DOHH2 (cell line): Measurements from ENCODE around the gene RPH3AL.

Experiments
- H3F3A ChIP-seq: fragments of 200-600 bp; sonication (generic), shearing (Covaris generic); 2 replicates; pipeline ENCODE4 v1.6.0; 2016; ENCODE audit warnings: antibody characterized with exemption, mild to moderate bottlenecking; ENCODE audit not compliant: control insufficient read depth, insufficient read depth
- H3K27ac ChIP-seq: fragments of 200-600 bp; sonication (generic); 2 replicates; pipeline ENCODE4 v1.5.1; 2014; ENCODE audit warnings: low read depth, mild to moderate bottlenecking, low read length, moderate library complexity
- H3K27me3 ChIP-seq: fragments of 200-600 bp; sonication (generic); 2 replicates; pipeline ENCODE4 v1.6.1; 2014; ENCODE audit warnings: mild to moderate bottlenecking, low read length, mixed read lengths; ENCODE audit not compliant: control insufficient read depth
- H3K36me3 ChIP-seq: fragments of 200-600 bp; sonication (generic); 2 replicates; pipeline ENCODE4 v1.6.1; 2014; ENCODE audit warnings: mild to moderate bottlenecking, low read length, moderate library complexity, mixed read lengths; ENCODE audit not compliant: control insufficient read depth
- H3K4me1 ChIP-seq: fragments of 200-600 bp; sonication (generic); 2 replicates; pipeline ENCODE4 v1.6.1; 2014; ENCODE audit warnings: mild to moderate bottlenecking, low read length, mixed read lengths; ENCODE audit not compliant: control insufficient read depth
- H3K4me2 ChIP-seq: fragments of 200-600 bp; sonication (generic); 2 replicates; pipeline ENCODE4 v1.6.0; 2014; ENCODE audit warnings: mild to moderate bottlenecking, low read length, moderate library complexity
- H3K4me3 ChIP-seq: fragments of 200-600 bp; sonication (generic); 2 replicates; pipeline ENCODE4 v1.5.1; 2014; ENCODE audit warnings: mild to moderate bottlenecking, low read length, mixed read lengths
- H3K79me2 ChIP-seq: fragments of 200-600 bp; sonication (generic); 2 replicates; pipeline ENCODE4 v1.6.1; 2014; ENCODE audit warnings: mild to moderate bottlenecking, low read length, mixed read lengths; ENCODE audit not compliant: control insufficient read depth
- H3K9me2 ChIP-seq: fragments of 200-600 bp; sonication (generic); replicated peaks from 2 replicates; pipeline ENCODE4 v1.6.1; 2014; ENCODE audit warnings: mild to moderate bottlenecking, low read length, mixed read lengths; ENCODE audit not compliant: control insufficient read depth
- H3K9me3 ChIP-seq: fragments of 200-600 bp; sonication (generic); 2 replicates; pipeline ENCODE4 v1.6.1; 2014; ENCODE audit warnings: antibody characterized with exemption, low read length, mixed read lengths; ENCODE audit not compliant: control insufficient read depth, insufficient read depth
- H4K20me1 ChIP-seq: fragments of 200-600 bp; sonication (generic); 2 replicates; pipeline ENCODE4 v1.6.0; 2014; ENCODE audit warnings: low read depth, mild to moderate bottlenecking, antibody characterized with exemption, low read length, moderate library complexity; ENCODE audit not compliant: control insufficient read depth, insufficient read depth
- EZH2phosphoT487 ChIP-seq: fragments of 200-600 bp; sonication (generic); IDR thresholded peaks from 2 replicates; pipeline ENCODE4 v1.6.1; 2017; ENCODE audit warnings: borderline replicate concordance, mild to moderate bottlenecking, antibody characterized with exemption, low read length, moderate library complexity, mixed read lengths
- TF ChIP-seq, protein P1 (sequence below): fragments of 200-600 bp; sonication (generic); IDR thresholded peaks from one replicate; pipeline ENCODE4 v1.5.1; 2014; ENCODE audit warnings: antibody characterized with exemption, mild to moderate bottlenecking, low read depth, low read length; ENCODE audit not compliant: poor library complexity, severe bottlenecking

RPH3AL gene

GRCh38 chr17:323721-324571, 28.7 kb downstream of the RPH3AL start:
- Histone ChIP-seq H3K27me3 (no peaks in the 10 kb centered on the region), H3K4me3 (no peak overlapping the region), H3F3A (no peaks in the 10 kb centered on the region), H3K9me2 (no peaks in the 10 kb centered on the region), H3K27ac (no peak overlapping the region), H3K36me3 (no peaks in the 10 kb centered on the region), H3K9me3 (no peaks in the 10 kb centered on the region), H4K20me1 (no peaks in the 10 kb centered on the region), H3K79me2 (no peaks in the 10 kb centered on the region), H3K4me2 (no peak overlapping the region), H3K4me1 (no peaks in the 10 kb centered on the region)
- no peak for TF ChIP-seq EZH2phosphoT487
- TF ChIP-seq, protein P1, sequence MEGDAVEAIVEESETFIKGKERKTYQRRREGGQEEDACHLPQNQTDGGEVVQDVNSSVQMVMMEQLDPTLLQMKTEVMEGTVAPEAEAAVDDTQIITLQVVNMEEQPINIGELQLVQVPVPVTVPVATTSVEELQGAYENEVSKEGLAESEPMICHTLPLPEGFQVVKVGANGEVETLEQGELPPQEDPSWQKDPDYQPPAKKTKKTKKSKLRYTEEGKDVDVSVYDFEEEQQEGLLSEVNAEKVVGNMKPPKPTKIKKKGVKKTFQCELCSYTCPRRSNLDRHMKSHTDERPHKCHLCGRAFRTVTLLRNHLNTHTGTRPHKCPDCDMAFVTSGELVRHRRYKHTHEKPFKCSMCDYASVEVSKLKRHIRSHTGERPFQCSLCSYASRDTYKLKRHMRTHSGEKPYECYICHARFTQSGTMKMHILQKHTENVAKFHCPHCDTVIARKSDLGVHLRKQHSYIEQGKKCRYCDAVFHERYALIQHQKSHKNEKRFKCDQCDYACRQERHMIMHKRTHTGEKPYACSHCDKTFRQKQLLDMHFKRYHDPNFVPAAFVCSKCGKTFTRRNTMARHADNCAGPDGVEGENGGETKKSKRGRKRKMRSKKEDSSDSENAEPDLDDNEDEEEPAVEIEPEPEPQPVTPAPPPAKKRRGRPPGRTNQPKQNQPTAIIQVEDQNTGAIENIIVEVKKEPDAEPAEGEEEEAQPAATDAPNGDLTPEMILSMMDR, result no peak

DNA sequence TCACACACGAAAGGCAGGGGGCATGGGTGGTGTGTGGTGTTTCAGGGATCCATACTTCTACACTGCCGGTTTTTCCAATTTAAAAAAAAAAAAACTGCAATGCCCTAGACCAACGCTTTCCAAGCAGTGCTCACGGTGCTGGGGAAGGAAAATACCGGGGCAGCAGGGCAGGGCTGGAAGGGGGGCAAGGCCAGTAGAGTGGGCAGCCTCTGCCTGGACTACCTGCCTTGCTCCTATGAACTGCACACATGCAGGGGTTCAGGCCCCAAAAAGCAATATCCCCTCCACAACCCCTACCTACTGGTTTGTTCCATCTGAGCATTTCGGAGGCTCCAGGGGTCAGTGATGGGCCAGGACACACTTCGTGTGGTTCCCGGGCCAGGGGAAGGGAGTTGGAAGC, 29.4 kb downstream of the RPH3AL start:
- Histone ChIP-seq H4K20me1 (no peaks in the 10 kb centered on the region), H3K4me1 (no peaks in the 10 kb centered on the region), H3K4me2 (no peak overlapping the region), H3K9me2 (no peaks in the 10 kb centered on the region), H3F3A (no peaks in the 10 kb centered on the region), H3K79me2 (no peaks in the 10 kb centered on the region), H3K27ac (no peak overlapping the region), H3K27me3 (no peaks in the 10 kb centered on the region), H3K36me3 (no peaks in the 10 kb centered on the region), H3K9me3 (no peaks in the 10 kb centered on the region), H3K4me3 (no peak overlapping the region)
- TF ChIP-seq, protein P1, result no peak
- no peak for TF ChIP-seq EZH2phosphoT487

DNA sequence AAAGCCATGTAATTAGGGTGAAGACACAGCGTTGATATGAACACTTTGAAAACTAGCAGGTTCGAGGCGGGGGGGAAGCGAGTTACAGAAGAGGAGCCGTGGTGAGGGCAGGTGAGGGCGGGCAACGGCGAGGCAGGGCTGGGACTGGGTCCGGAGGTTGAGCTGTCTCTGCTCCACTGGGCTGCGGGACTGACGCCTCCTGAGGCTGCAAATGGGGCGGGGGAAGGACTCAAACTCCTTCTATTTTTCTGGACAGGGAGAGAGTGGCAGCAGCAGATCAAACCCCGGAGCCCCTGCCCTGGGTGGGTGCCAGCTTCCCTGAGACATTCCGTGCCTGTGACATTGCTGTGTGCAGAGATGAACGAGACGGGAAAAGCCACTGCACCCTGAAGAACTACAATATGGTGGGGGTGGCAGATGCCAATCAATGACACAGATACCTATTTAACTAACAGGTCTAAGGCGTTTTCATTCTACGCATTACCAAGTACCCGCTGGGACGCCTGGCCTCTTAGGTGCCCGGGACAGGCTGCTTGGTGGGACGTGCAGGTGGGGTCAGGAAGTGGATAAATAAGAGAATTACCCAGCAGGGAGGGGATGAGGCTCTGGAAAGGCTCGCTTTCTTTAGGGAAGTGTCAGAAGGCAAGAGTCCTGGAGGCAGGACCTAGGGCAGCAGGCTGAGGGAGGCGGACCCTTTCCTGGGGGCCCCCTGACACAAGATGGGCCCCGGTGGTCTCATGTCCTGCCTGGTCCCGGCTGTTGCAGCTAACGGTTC, 30.4 kb downstream of the RPH3AL start:
- H3K79me2 ChIP-seq, result no peaks in the 10 kb centered on the region
- H3K4me2 ChIP-seq, result no peak overlapping the region
- H3K4me3 ChIP-seq, result no peak overlapping the region
- no peaks in the 10 kb centered on the region for H3K9me2 ChIP-seq
- no peaks in the 10 kb centered on the region for H3F3A ChIP-seq
- no peak overlapping the region for H3K27ac ChIP-seq
- H3K9me3 ChIP-seq, result no peaks in the 10 kb centered on the region; the same call in 1 of the 2 replicates
- H3K4me1 ChIP-seq, result no peaks in the 10 kb centered on the region
- H3K36me3 ChIP-seq, result no peaks in the 10 kb centered on the region
- H4K20me1 ChIP-seq, result no peaks in the 10 kb centered on the region
- TF ChIP-seq EZH2phosphoT487, result no peak
- TF ChIP-seq, protein P1, result no peak
- no peaks in the 10 kb centered on the region for H3K27me3 ChIP-seq
